NCI-H69 (cell line): ENCODE results near the gene BST1.

Experiments
- DNase-seq: peaks from one replicate; lab custom pipeline; 2025; lab: John Stamatoyannopoulos, UW

BST1 gene

DNA sequence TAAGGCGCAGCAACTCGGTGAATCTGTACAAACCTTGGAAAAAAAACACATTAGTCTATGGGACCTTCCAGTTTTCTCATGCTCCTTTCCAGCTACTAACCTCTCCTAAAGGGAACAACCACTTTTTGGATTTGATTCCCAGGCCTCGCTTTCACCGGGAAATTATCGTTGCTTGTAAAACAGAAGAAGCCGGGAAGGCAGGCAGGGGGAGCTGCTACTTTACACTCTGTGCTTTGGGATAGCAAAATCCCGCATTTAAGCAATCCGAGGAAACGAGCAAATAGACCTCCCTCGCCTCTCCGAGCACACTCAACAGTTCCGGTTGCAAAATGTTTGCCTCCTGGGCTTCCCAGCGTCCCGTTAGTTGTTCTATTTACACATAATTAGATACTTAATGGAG is 76.4 kb downstream of the BST1 start:
- peak; percentile 31 for DNase-seq

DNA sequence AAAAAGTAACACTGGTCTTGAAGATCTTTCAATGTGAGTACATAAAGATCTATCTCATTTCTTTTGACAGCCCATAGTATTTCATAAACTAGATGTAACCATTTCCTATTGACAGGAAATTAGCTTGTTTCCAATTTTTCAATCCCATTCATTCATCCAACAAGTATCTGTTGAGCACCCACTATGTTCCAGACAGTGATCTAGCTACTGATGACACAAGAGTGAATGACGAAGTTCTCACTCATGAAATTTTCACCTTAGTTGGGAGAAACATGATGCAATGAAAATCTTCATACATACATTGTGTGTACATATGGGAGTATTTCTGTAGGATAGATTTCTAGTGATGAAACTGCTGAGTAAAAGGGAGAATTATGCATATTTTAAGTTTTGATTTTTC is 76.9 kb downstream of the BST1 start:
- no peak for DNase-seq

DNA sequence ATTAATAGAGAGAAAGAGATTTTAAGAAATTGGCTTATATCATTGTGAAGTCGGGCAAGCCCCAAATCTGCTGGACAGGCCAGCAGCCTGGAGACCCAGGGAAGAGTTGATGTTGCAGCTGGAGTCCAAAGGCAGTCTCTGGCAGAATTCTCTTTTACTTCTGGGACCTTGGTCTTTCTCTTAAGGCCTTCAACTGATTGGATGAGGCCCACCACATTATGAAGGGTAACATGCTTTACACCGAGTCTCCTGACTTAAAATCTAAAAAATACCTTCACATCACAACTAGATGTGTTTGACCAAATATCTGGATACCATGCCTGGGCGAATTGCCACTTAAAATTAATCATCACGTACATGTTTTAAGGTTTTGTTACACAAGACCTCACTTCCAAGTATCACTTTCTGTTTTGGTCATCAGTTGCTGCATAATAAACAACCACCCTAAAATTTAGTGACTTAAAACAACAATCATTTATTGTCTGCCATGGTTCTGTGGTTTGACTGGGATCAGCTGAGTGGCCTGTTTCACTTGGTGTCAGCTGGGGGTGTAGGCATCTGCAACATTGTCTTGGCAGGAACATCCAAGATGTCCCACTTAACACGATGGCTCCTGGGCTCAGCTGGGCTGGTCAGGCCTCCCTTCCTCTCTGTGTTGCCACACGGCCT is 78.7 kb downstream of the BST1 start:
- no peak for DNase-seq
